Endometrium (tissue), 2 donors: Measurements from ENCODE around the gene SEZ6L2.
"Not testable (repeated sequence)": the region's sequence is repeated elsewhere in the genome, so short reads cannot be mapped to it uniquely, and the experiment has no call there.

Experiments used
- FAIRE-seq: peaks from 2 replicates; lab custom pipeline; 2012; peaks lifted over from hg19 to GRCh38; lab: Jason Lieb, UNC
- donor health status: control.
- donor health status: control.

Gene SEZ6L2

GRCh38 chr16:29857133-29857760 is 42.1 kb downstream of the SEZ6L2 start:
- FAIRE-seq: no peak

GRCh38 chr16:29854520-29855100 is 44.7 kb downstream of the SEZ6L2 start:
- FAIRE-seq: no peak

- no peak for FAIRE-seq
These were observed 46.7 kb downstream of the SEZ6L2 start for GRCh38 chr16:29852654-29853053.

GRCh38 chr16:29850998-29851397 is 48.4 kb downstream of the SEZ6L2 start:
- FAIRE-seq: no peak

GRCh38 chr16:29849505-29849904 is 49.8 kb downstream of the SEZ6L2 start:
- no peak for FAIRE-seq

GRCh38 chr16:29848420-29849297 is 50.7 kb downstream of the SEZ6L2 start:
- FAIRE-seq: no peak

GRCh38 chr16:29845656-29846055 is 53.7 kb downstream of the SEZ6L2 start:
- no peak for FAIRE-seq

GRCh38 chr16:29844575-29845331 is 54.6 kb downstream of the SEZ6L2 start:
- no peak for FAIRE-seq

DNA sequence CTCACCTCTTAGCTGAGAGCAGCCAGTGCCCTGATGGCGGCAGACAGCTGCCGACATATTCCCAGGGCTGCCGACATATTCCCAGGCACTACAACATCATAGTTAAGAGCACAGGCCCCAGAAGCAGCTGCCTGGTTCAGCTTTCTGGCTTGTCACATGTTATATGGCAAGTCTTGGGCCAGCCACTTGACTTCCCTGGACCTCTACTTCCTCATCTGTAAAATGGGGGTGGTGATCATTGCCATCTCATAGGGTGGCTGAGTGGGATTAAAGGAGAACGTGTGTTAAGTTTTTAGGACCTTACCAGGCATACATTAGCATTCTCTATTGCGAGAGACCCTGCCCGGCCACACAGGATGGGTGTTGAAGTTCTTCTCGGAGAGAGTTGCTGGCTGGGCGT is 55.4 kb downstream of the SEZ6L2 start:
- FAIRE-seq: no peak

DNA sequence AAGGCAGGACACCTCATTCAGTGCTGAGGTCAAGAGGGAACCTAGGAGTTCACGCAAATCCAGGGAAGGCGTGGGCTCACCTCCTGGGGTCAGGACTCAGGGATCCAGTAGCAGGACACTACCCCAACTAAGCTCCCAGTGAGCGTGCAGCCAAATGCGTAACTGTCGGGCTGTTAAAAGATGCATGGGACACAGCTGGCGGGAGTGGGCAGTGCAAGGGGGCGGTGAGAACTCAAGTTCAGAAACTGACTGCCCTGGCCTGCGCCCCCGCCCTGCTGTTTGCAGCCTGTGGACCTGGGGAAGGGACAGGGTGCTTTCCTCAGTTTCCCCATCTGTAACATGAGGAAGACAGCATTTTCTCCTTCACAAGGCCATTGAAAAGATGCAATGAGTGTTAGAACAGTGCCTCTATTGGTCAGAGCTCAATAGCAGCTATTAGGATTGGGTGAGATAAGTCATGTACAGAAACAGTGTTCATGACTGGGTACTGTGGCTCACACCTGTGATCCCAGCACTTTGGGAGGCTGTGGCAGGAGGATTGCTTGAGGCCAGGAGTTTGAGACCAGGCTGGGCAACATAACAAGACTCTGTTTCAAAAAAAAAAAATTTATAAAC is 56.5 kb downstream of the SEZ6L2 start:
- no peak for FAIRE-seq

DNA sequence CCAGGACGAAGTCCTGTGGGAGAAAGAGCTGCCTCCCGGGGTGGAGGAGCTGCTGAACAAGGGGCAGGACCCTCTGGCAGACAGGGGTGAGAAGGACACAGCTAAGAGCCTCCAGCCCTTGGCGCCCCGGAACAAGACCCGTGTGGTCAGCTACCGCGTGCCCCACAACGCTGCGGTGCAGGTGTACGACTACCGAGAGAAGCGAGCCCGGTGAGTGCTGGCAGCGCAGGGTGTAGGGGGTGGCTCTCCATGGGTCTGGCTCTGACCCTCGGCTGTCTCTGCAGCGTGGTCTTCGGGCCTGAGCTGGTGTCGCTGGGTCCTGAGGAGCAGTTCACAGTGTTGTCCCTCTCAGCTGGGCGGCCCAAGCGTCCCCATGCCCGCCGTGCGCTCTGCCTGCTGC is 57.7 kb downstream of the SEZ6L2 start:
- no peak for FAIRE-seq

- FAIRE-seq: no peak
These were observed 59.1 kb downstream of the SEZ6L2 start for GRCh38 chr16:29840240-29840639.

GRCh38 chr16:29839822-29840221 is 59.5 kb downstream of the SEZ6L2 start:
- no peak for FAIRE-seq

DNA sequence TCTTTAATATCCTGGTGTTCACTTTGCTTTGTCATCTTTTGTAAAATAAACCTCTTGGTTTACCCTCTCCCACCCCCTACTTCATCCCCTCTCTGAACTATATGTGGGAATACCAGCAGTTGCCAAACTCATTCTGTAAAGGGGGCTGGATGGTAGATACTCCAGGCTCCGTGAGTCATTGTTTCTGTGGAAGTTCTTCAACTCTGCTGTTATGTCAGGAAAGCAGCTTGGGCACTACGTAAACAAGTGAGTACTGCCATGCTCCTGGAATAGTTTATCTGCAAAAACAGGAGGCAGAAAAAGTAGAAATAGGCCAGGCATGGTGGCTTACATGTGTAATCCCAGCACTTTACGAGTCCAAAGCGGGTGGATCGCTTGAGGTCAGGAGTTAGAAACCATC is 61.5 kb downstream of the SEZ6L2 start:
- no peak for FAIRE-seq

GRCh38 chr16:29836623-29837022 is 62.7 kb downstream of the SEZ6L2 start:
- FAIRE-seq: no peak

DNA sequence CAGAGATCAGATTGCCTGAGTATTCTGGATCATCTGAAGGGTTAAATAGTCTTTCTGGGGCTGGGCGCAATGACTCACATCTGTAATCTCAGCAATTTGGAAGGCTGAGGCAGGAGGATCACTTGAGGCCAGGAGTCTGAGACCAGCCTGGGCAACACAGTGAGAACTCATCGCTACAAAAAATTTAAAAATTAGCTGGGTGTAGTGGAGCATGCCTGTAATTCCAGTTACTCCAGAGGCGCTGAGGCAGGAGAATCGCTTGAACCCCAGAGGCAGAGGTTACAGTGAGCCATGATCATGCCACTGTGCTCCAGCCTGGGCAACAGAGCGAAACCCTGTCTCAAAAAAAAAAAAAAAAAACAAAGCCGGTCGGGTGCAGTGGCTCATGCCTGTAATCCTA is 63.4 kb downstream of the SEZ6L2 start:
- no peak for FAIRE-seq

DNA sequence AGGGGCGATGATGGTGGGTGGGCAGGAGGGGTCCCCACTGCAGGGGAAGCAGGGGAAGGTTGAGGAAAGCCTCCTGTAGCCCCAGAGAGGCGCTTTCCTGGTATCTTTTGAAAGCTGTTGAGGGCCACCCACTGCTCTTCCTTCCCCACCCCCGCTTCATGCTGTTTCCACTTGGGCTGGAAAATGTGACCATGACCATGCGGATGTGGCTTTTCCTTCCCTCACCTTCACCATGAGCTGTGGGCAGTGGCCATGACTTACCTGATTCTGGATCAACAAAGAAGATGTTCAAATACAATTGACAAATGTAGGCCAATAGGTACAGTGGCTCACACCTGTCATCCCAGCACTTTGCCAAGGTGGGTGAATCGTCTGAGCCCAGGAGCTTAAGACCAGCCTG is 65.3 kb downstream of the SEZ6L2 start:
- no peak for FAIRE-seq

DNA sequence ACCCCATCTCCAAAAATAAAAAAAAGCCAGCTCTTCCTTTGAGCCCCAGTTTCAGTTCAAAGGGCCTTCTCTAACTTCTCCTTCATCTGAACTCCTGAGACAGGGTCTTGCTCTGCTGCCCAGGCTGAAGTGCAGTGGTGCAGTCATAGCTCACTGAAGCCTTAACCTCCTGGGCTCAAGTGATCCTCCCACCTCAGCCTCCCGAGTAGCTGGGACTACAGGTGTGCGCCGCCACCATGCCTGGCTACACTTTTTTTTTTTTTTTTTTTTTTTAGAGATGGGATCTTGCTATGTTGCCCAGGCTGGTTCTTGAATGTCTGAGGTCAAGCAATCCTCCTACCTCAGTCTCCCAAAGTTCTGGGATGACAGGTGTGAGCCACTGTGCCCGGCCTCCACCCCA is 66.1 kb downstream of the SEZ6L2 start:
- not testable (repeated sequence) for FAIRE-seq

DNA sequence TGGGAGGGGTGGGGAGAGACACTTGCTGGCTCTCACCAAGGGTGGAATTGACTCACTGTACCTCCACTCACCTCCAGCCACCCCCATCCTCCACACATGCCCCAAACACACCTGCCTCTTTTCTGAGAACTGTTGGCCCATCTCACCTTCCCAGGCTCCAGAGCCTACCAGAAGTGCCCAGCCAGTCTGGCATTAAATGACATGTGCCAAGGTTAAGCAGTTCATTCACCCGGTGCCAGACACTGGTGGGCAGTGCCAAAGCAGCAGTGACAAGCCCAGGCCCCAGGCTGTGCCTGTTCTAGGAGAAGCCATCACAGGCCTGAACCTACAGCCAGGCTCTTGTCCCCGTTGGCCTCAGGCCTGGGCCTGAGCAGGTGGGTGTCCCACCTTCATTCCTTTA is 67.9 kb downstream of the SEZ6L2 start:
- FAIRE-seq: no peak

DNA sequence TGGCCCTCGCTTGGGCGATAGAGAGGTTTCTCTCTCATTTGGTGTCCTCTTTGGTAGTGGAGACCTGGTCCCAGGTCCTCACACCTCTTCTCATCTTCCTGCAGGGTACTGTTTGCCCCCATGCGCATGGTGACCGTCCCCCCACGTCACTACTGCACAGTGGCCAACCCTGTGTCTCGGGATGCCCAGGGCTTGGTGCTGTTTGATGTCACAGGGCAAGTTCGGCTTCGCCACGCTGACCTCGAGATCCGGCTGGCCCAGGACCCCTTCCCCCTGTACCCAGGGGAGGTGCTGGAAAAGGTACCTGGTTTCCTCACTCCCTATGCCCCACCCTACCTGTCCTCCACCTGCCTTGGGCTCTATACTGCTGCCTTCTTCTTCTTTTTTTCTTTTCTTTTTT is 68.6 kb downstream of the SEZ6L2 start:
- FAIRE-seq: no peak

DNA sequence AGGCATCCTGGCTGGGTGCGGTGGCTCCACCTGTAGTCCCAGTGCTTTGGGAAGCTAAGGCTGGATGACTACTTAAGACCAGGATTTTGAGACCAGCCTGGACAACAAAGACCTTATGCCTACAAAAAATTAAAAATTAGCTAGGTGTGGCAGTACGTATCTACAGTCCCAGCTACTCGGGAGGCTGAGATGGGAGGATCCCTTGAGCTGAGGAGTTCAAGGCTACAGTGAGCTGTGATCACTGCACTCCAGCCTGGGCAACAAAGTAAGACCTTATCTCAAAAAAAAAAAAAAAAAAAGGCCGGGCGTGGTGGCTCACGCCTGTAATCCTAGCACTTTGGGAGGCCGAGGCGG is 73.0 kb downstream of the SEZ6L2 start:
- FAIRE-seq: no peak
